ENCODE measurements around the gene CORO2B. TPM values are rescaled to one million over a fixed set of nuclear protein-coding genes. Genes with fewer than 3 reads are reported as not detected.

The CORO2B gene
- total RNA-seq, 4 donors from 2014 or later = 4.7 to 18.8 (median 13.7) TPM

GRCh38 chr15:68596691-68597090 lies 17.9 kb downstream of the CORO2B start:
- DNase-seq (ENCODE audit: low spot score) = no peak
- ATAC-seq (ENCODE audit: low FRiP score) = no peak

GRCh38 chr15:68597581-68597980 lies 18.8 kb downstream of the CORO2B start:
- no peak for DNase-seq (ENCODE audit: low spot score)
- no peak for ATAC-seq (ENCODE audit: low FRiP score)
- TF ChIP-seq CTCF (IDR thresholded peaks at IDR 0.05) = no peak

More at GRCh38 chr15:68596691-68597090, 17.9 kb downstream of the CORO2B start:
- TF ChIP-seq CTCF (IDR thresholded peaks at IDR 0.05) = no peak

- no peak for TF ChIP-seq CTCF (IDR thresholded peaks at IDR 0.05)
- DNase-seq (ENCODE audit: low spot score) (no peak), ATAC-seq (ENCODE audit: low FRiP score) (no peak)
Observed at GRCh38 chr15:68598171-68599152, 19.7 kb downstream of the CORO2B start.

GRCh38 chr15:68599153-68599545 lies 20.4 kb downstream of the CORO2B start:
- TF ChIP-seq CTCF (IDR thresholded peaks at IDR 0.05) = no peak
- ATAC-seq (ENCODE audit: low FRiP score) = no peak

GRCh38 chr15:68599560-68600071 lies 20.8 kb downstream of the CORO2B start:
- ATAC-seq (ENCODE audit: low FRiP score) (no peak), DNase-seq (ENCODE audit: low spot score) (no peak)
- TF ChIP-seq CTCF (IDR thresholded peaks at IDR 0.05) = no peak

More at GRCh38 chr15:68599153-68599545, 20.4 kb downstream of the CORO2B start:
- DNase-seq (ENCODE audit: low spot score) = no peak

GRCh38 chr15:68601206-68602197 lies 22.7 kb downstream of the CORO2B start:
- ATAC-seq (ENCODE audit: low FRiP score) (peak; percentile 56), DNase-seq (ENCODE audit: low spot score) (no peak)
- TF ChIP-seq CTCF (IDR thresholded peaks at IDR 0.05) = no peak
